G401 (cell line): Measurements from ENCODE around the gene FRMD4B. TPM values are rescaled to one million over a fixed set of nuclear protein-coding genes. Genes with fewer than 3 reads are reported as not detected.

ENCODE experiments used
- DNase-seq: peaks from one replicate; pipeline ENCODE4 v3.0.0-alpha.2; 2015; ENCODE audit warnings: low spot score
- in situ Hi-C: cut with HindIII; loops from 2 replicates; pipeline ENCODE4 v1.10.0; 2016; ENCODE audit warnings: low sequenced_read_pairs, mixed read lengths
- total RNA-seq: library from RNA; depleted of rRNA; stranded (reverse); fragments of >200 nt; shearing (Covaris generic); gene quantifications from 2 replicates; pipeline ENCODE4 v1.2.3, GENCODE V29; 2014

The FRMD4B gene
- total RNA-seq, 1 experiment from 2014 or later = 19.9 TPM

GRCh38 chr3:69165744-69166143 is 220.1 kb downstream of the FRMD4B start:
- DNase-seq = no peak
- in situ Hi-C loops = no loop called here

- DNase-seq = no peak
- in situ Hi-C loops = no loop called here
Measured at GRCh38 chr3:69164296-69164695, 221.6 kb downstream of the FRMD4B start.

GRCh38 chr3:69162308-69162980 is 223.4 kb downstream of the FRMD4B start:
- in situ Hi-C loops = no loop called here
- DNase-seq = no peak

- in situ Hi-C loops = no loop called here
- peak; percentile 55 for DNase-seq
Measured at GRCh38 chr3:69161587-69162307, 224.1 kb downstream of the FRMD4B start.

GRCh38 chr3:69160525-69160924 is 225.4 kb downstream of the FRMD4B start:
- in situ Hi-C loops = no loop called here
- no peak for DNase-seq

GRCh38 chr3:69160107-69160506 is 225.8 kb downstream of the FRMD4B start:
- in situ Hi-C loops = no loop called here
- no peak for DNase-seq

- DNase-seq = no peak
- in situ Hi-C loops = no loop called here
Measured at GRCh38 chr3:69149586-69149985, 236.3 kb downstream of the FRMD4B start.

GRCh38 chr3:69145688-69146087 is 240.2 kb downstream of the FRMD4B start:
- DNase-seq = no peak
- in situ Hi-C loops = no loop called here

GRCh38 chr3:69144631-69145245 is 241.2 kb downstream of the FRMD4B start:
- DNase-seq = no peak
- in situ Hi-C loops = no loop called here

- DNase-seq = no peak
- in situ Hi-C loops = no loop called here
Measured at GRCh38 chr3:69143612-69144011, 242.3 kb downstream of the FRMD4B start.

- in situ Hi-C loops = no loop called here
- DNase-seq = no peak
Measured at GRCh38 chr3:69142797-69143454, 243.0 kb downstream of the FRMD4B start.

- no peak for DNase-seq
- in situ Hi-C loops = no loop called here
Measured at GRCh38 chr3:69142090-69142489, 243.8 kb downstream of the FRMD4B start.

- DNase-seq = no peak
- in situ Hi-C loops = no loop called here
Measured at GRCh38 chr3:69141313-69141712, 244.6 kb downstream of the FRMD4B start.

- no peak for DNase-seq
- in situ Hi-C loops = no loop called here
Measured at GRCh38 chr3:69137412-69137811, 248.5 kb downstream of the FRMD4B start.

- in situ Hi-C loops = no loop called here
- no peak for DNase-seq
Measured at GRCh38 chr3:69137005-69137404, 248.9 kb downstream of the FRMD4B start.

GRCh38 chr3:69130689-69131088 is 255.2 kb downstream of the FRMD4B start:
- DNase-seq = no peak
- in situ Hi-C loops = no loop called here

- in situ Hi-C loops = no loop called here
- DNase-seq = no peak
Measured at GRCh38 chr3:69129531-69129930, 256.4 kb downstream of the FRMD4B start.

GRCh38 chr3:69128509-69128908 is 257.4 kb downstream of the FRMD4B start:
- in situ Hi-C loops = no loop called here
- DNase-seq = no peak

GRCh38 chr3:69126999-69127398 is 258.9 kb downstream of the FRMD4B start:
- in situ Hi-C loops = no loop called here
- DNase-seq = no peak

- in situ Hi-C loops = no loop called here
- DNase-seq = no peak
Measured at GRCh38 chr3:69126216-69126615, 259.7 kb downstream of the FRMD4B start.
